GM18951 (cell line): ENCODE measurements around the gene WDR18.

Experiments used
- POLR2A ChIP-seq: IDR thresholded peaks from 4 replicates; pipeline ENCODE4 v1.6.1; 2011; ENCODE audit warnings: mild to moderate bottlenecking; ENCODE audit not compliant: insufficient read length, insufficient read depth; ENCODE audit errors: extremely low read depth
- in situ Hi-C: fragments of 300-500 bp; cut with MboI; formaldehyde crosslinking; loops from one replicate; pipeline ENCODE4 v1.12.0; 2022; ENCODE audit warnings: low sequenced_read_pairs, mixed read lengths, inconsistent platforms; ENCODE audit not compliant: unreplicated experiment

WDR18 gene

DNA sequence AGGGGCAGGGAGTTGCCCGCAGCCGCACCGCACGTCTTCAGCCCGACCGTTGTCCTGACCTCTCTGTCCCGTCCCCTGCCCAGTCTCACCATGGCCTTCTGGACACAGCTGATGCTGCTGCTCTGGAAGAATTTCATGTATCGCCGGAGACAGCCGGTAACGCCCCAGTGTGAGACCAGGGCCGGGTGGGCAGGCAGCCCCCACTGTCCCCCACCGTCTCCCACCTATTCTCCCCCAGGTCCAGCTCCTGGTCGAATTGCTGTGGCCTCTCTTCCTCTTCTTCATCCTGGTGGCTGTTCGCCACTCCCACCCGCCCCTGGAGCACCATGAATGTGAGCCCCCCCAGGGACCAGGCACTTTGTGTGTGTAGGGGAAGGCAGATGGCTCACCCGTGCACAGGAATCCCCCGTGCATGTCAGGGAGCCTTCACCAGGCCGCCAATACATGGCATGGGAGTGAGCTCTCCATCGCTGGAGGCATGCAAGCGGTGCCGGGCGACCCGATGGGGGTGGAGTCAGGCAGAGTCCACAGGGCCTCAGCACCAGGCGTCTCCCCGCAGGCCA lies 57.2 kb downstream of the WDR18 start:
- TF ChIP-seq POLR2A: no peak
- in situ Hi-C loops: no loop called here

DNA sequence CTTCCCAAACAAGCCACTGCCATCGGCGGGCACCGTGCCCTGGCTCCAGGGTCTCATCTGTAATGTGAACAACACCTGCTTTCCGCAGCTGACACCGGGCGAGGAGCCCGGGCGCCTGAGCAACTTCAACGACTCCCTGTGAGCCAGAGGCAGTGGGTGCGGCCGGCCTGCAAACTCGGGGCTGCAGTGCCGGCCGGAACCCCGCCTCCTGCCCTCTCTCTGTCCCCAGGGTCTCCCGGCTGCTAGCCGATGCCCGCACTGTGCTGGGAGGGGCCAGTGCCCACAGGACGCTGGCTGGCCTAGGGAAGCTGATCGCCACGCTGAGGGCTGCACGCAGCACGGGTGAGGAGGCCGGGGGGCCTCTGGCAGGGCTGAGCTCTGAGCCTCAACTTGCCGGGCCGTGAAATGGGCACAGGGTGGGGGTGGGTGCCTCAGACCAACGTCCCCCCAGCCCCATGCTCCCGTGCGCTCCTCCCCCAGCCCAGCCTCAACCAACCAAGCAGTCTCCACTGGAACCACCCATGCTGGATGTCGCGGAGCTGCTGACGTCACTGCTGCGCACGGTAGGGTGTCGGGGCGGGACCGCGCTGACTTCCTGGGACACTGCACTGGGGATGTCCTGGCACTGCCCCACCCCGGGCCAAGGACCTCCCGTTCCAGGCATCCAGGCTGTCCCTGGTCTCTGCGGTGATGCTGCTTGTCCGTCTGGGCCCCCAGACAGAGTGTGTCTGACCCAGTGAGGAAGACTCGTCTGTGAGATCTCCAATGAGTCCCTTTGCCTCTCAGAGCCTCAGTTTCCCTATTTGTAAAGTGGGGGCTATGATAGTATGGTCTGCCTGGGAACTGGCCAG lies 57.9 kb downstream of the WDR18 start:
- in situ Hi-C loops: no loop called here
- TF ChIP-seq POLR2A: no peak

DNA sequence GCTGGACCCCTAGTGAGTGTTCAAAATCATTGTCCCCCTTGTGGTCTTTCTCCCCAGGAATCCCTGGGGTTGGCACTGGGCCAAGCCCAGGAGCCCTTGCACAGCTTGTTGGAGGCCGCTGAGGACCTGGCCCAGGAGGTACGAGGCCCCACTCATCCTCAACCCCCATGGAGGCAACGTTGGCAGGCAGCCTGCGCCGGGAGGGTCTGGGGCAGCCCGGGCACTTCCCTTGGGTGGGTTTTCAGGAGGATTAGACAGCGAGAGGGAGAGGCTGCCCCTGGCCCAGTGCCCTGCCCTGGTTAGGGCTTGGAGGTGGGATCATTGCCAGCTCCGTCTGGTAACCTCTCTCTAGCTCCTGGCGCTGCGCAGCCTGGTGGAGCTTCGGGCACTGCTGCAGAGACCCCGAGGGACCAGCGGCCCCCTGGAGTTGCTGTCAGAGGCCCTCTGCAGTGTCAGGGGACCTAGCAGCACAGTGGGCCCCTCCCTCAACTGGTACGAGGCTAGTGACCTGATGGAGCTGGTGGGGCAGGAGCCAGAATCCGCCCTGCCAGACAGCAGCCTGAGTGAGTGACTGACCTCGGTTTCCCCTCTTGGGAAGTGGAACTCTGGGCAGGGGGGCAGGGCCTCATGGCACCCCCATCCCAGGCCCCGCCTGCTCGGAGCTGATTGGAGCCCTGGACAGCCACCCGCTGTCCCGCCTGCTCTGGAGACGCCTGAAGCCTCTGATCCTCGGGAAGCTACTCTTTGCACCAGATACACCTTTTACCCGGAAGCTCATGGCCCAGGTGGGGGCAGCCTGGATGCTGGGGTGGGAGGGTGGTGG lies 58.8 kb downstream of the WDR18 start:
- TF ChIP-seq POLR2A: no peak
- in situ Hi-C loops: no loop called here
